Lower leg skin (tissue), 4 donors: ENCODE data around the gene CD69. TPM values are rescaled to one million over a fixed set of nuclear protein-coding genes. Genes with fewer than 3 reads are reported as not detected.
"Not testable (repeated sequence)": the region's sequence is repeated elsewhere in the genome, so short reads cannot be mapped to it uniquely, and the experiment has no call there.

Experiments
- DNase-seq, 2 donors: peaks; one replicate each; pipeline ENCODE4 v3.0.0-alpha.2; 2019; ENCODE audit warnings: low spot score in 2 of 2
- H3K4me3 ChIP-seq: fragments of 200-600 bp; sonication (generic); 2 replicates; pipeline ENCODE4 v1.5.1; 2017; ENCODE audit warnings: mild to moderate bottlenecking, low read depth; ENCODE audit not compliant: poor library complexity, severe bottlenecking
- POLR2A ChIP-seq, 2 donors: fragments of 450-650 bp; IDR thresholded peaks; one replicate each; pipeline ENCODE4 v1.6.1; 2016 to 2017; ENCODE audit warnings: antibody characterized with exemption in 2 of 2, mild to moderate bottlenecking in 1 of 2, moderate library complexity in 1 of 2
- WGBS, 2 donors: methylation state at CpG; one replicate each; pipeline ENCODE4 v1.1.5; 2018; 5-methylcytosine and 5-hydroxymethylcytosine counted together
- intact Hi-C: fragments of 100-400 bp; cut with DNase I; formaldehyde crosslinking; loops from one replicate; pipeline ENCODE4 v1.15.0; 2023; ENCODE audit warnings: low total_unique reads
- total RNA-seq, 4 donors: library from RNA; depleted of rRNA; stranded (reverse); fragments of >200 nt; gene quantifications; one replicate each; pipeline ENCODE4 v1.1.0, GENCODE V29; 2016
- TF ChIP-seq, protein P1 (sequence below), 3 donors: fragments of 450-650 bp; IDR thresholded peaks; one replicate each; pipeline ENCODE4 v1.5.1; 2016; ENCODE audit warnings: antibody characterized with exemption in 3 of 3, mild to moderate bottlenecking in 3 of 3, moderate library complexity in 2 of 3

CD69 gene
- total RNA-seq, 4 donors from 2014 or later, result 0.61 to 4.0 (median 1.9) TPM

DNA sequence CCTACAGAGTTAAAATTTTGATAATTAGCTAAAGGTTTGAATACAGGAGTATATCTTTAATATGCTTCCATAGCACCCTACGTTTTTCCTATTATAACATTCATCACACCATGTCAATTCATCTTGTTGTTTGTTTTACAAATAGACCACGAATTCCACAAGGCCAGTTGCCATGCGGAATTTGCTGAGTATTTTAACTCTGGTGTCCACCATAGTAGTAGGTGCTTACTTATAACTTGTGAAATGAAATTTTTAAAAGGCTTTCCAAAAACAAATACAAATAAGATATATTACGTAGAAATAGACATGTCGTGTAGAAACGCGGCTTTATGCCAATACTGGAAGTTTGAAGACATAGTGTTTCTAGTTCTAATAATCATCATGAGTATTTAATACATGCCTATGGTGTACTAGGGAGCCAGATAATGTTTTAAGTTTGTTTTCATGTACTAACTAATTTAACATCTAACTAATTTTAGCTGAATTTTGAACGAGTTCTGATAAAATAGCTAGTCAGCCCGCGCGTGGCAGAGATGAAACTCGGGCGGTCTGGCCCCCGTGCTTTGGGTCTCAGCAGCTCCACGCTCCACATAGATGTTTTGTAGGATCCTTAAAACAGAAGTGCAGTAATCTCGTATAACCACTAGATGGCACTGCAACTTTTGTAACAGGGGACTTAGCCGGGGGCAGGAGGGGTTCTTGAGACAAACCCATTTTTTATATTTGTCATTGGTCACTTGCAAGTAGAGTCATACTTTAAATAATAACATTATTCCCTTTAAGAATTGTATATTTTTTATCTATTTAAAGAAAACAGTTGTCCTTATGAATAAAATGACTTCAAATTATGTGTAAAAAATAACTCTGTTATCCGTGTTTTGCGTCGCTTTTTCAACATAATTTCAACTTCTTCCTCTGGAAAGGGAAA, 10.2 kb downstream of the CD69 start:
- WGBS, 2 donors, result 13 to 19% methylated on average over 20 of the region's 20 CpGs
- TF ChIP-seq, protein P1, sequence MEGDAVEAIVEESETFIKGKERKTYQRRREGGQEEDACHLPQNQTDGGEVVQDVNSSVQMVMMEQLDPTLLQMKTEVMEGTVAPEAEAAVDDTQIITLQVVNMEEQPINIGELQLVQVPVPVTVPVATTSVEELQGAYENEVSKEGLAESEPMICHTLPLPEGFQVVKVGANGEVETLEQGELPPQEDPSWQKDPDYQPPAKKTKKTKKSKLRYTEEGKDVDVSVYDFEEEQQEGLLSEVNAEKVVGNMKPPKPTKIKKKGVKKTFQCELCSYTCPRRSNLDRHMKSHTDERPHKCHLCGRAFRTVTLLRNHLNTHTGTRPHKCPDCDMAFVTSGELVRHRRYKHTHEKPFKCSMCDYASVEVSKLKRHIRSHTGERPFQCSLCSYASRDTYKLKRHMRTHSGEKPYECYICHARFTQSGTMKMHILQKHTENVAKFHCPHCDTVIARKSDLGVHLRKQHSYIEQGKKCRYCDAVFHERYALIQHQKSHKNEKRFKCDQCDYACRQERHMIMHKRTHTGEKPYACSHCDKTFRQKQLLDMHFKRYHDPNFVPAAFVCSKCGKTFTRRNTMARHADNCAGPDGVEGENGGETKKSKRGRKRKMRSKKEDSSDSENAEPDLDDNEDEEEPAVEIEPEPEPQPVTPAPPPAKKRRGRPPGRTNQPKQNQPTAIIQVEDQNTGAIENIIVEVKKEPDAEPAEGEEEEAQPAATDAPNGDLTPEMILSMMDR (IDR thresholded peaks at IDR 0.05), result peak in 1 of 3 donors; percentile 21
- TF ChIP-seq POLR2A (IDR thresholded peaks at IDR 0.05), result no peak
- DNase-seq, result peak; percentile 44 to 84
- H3K4me3 ChIP-seq, result no peak overlapping the region
- intact Hi-C loops, result loop anchor here (5.0 to 10.0 kb wide), 2 partner anchors 42 to 394 kb away; no protein-coding TSS in a partner anchor

DNA sequence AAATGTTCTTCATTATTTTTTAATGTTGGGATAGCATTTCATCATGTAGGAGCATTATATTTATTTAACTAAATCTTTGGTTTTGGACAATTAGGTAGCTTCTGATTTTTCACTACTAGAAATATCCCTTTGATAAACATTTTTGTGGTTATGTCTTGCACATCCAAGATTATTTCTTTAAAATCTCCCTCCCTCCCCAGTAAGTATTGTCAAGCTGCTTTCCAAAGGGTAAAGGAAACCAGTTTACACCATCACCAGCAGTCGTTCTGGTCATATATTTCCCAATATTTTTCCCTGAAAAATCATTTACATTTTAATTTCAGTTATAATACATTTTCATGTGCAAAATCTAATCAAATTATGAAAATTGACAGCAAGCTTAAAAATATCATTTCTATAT, 11.1 kb downstream of the CD69 start:
- no peak overlapping the region for H3K4me3 ChIP-seq
- TF ChIP-seq POLR2A (IDR thresholded peaks at IDR 0.05), result no peak
- TF ChIP-seq, protein P1 (IDR thresholded peaks at IDR 0.05), result no peak
- intact Hi-C loops, result loop anchor here (5.0 to 10.0 kb wide), 2 partner anchors 43 to 395 kb away; no protein-coding TSS in a partner anchor
- WGBS, 2 donors, result 0 to 57% methylated on average over 1 of the region's 1 CpG
- no peak for DNase-seq

DNA sequence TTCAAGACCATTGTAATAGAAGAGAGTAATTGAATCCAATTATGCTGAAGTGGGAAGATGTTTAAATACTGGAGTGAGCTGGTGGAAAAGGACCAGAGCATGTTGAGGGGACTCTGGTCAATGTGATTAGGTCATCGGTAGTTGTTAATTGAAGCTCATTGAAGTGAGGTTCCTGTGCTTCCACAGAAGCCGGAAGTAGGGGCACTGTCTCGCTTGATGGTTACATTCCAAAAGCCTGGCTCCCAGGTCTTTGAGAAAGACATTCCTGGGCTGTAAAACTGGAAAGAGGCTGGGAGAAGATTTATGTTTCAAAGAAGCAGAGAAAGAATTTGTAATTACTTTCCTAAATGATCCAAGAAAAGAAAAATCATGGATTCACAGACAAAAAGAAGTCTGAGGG, 15.5 kb downstream of the CD69 start:
- no peak overlapping the region for H3K4me3 ChIP-seq
- DNase-seq, result no peak
- intact Hi-C loops, result no loop called here
- TF ChIP-seq POLR2A (IDR thresholded peaks at IDR 0.05), result no peak
- TF ChIP-seq, protein P1 (IDR thresholded peaks at IDR 0.05), result no peak
- 58 to 60% methylated on average over 3 of the region's 3 CpGs for WGBS, 2 donors

DNA sequence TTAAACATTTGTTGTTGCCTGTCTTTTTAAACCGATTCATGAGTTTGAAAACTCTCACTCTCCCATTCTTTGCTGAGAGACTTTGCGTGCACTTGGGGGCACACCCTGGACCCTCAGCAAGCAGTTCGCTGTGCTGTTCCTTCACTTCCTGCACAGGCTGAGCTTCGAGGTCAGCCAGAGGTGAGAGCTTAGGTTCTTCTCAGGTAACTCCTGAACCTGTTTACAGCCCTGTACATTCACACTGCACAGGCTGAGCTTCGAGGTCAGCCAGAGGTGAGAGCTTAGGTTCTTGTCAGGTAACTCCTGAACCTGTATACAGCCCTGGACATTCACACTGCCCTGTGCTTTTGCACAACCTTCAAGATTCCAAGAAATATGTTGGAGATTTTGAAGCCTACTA, 18.0 kb downstream of the CD69 start:
- DNase-seq, result no peak
- TF ChIP-seq POLR2A (IDR thresholded peaks at IDR 0.05), result no peak
- TF ChIP-seq, protein P1 (IDR thresholded peaks at IDR 0.05), result no peak
- H3K4me3 ChIP-seq, result no peak overlapping the region
- 60 to 67% methylated on average over 5 of the region's 5 CpGs for WGBS, 2 donors
- intact Hi-C loops, result no loop called here

DNA sequence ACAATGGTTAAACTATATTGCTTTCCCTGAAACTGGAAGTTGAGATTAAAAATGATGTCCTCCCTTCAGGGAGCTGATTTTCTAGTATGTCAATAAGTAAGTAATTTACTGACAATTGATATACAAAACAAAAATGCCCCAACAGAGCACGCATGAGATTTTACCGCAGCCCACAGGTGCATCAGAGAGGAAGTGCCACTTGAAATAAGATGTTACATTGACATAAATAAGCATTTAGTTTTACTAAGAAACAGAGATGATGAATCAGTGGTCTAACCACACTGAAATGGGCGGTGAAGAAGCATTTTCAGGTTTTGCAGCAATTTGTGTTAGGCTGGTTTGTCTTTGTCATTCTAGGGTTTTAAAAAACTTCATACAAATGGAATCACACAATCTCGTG, 19.0 kb downstream of the CD69 start:
- no peak for DNase-seq
- WGBS, 2 donors, result 85 to 87% methylated on average over 4 of the region's 4 CpGs
- intact Hi-C loops, result no loop called here
- no peak for TF ChIP-seq POLR2A (IDR thresholded peaks at IDR 0.05)
- H3K4me3 ChIP-seq, result no peak overlapping the region

GRCh38 chr12:9740106-9740750, 20.5 kb downstream of the CD69 start:
- H3K4me3 ChIP-seq, result no peak overlapping the region
- 78 to 84% methylated on average over 7 of the region's 7 CpGs for WGBS, 2 donors
- no peak for TF ChIP-seq POLR2A (IDR thresholded peaks at IDR 0.05)
- TF ChIP-seq, protein P1 (IDR thresholded peaks at IDR 0.05), result no peak
- DNase-seq, result no peak
- intact Hi-C loops, result no loop called here

DNA sequence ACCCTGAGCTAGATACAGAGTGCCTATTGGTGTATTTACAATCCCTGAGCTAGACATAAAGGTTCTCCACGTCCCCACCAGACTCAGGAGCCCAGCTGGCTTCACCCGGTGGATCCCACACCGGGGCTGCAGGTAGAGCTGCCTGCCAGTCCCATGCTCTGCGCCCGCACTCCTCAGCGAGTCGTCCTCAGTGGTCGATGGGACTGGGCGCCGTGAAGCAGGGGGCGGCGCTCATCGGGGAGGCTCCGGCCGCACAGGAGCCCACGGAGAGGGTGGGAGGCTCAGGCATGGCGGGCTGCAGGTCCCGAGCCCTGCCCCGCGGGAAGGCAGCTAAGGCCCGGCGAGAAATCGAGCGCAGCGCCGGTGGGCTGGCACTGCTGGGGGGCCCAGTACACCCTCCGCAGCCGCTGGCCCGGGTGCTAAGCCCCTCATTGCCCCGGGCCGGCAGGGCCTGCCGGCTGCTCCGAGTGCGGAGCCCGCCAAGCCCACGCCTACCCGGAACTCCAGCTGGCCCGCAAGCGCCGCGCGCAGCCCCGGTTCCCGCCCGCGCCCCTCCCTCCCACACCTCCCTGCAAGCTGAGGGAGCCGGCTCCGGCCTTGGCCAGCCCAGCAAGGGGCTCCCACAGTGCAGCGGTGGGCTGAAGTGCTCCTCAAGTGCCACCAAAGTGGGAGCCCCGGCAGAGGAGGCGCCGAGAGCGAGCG, 21.1 kb downstream of the CD69 start:
- intact Hi-C loops, DNase-seq, H3K4me3 ChIP-seq: not testable (repeated sequence)
- 79 to 95% methylated on average over 30 to 36 of the region's 54 CpGs for WGBS, 2 donors

DNA sequence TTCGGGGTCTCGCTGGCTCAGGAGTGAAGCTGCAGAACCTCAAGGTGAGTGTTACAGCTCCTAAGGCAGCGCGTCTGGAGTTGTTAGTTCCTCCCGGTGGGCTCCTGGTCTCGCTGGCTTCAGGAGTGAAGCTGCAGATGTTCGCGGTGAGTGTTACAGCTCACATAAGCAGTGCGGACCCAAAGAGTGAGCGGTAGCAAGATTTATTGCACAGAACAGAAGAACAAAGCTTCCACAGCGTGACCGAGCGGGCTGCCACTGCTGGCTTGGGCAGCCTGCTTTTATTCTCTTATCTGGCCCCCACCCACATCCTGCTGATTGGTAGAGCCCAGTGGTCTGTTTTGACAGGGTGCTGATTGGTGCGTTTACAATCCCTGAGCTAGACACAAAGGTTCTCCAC, 21.8 kb downstream of the CD69 start:
- H3K4me3 ChIP-seq, intact Hi-C loops, DNase-seq: not testable (repeated sequence)
- 78 to 94% methylated on average over 14 of the region's 14 CpGs for WGBS, 2 donors
